Astrocyte of the hippocampus (primary cell): ENCODE results near the gene CEP126.
A peak's percentile ranks its signal among the peaks of the same experiment; 100 is the strongest.

Experiments used
- DNase-seq: peaks from one replicate; pipeline ENCODE4 v3.0.0; 2011; ENCODE audit warnings: low read depth, low spot score

CEP126 gene

GRCh38 chr11:102007567-102008437 is 93.0 kb downstream of the CEP126 start:
- peak; percentile 55 for DNase-seq

- DNase-seq, result peak; percentile 91
These were observed 96.1 kb downstream of the CEP126 start for GRCh38 chr11:102010776-102011494.

GRCh38 chr11:102012946-102013345 is 98.1 kb downstream of the CEP126 start:
- DNase-seq, result no peak

- no peak for DNase-seq
These were observed 99.9 kb downstream of the CEP126 start for GRCh38 chr11:102014756-102015155.

- no peak for DNase-seq
These were observed 102.2 kb downstream of the CEP126 start for GRCh38 chr11:102017026-102017425.

GRCh38 chr11:102026217-102026616 is 111.4 kb downstream of the CEP126 start:
- no peak for DNase-seq

GRCh38 chr11:102026959-102027358 is 112.1 kb downstream of the CEP126 start:
- no peak for DNase-seq

- DNase-seq, result no peak
These were observed 121.9 kb downstream of the CEP126 start for GRCh38 chr11:102036757-102037156.

- no peak for DNase-seq
These were observed 132.0 kb downstream of the CEP126 start for GRCh38 chr11:102046841-102047240.

- peak; percentile 85 for DNase-seq
These were observed 132.6 kb downstream of the CEP126 start, which contains the start of gene CFAP300 for GRCh38 chr11:102047305-102047924. Gene CFAP300, plus strand, starts transcription at chr11:102047437. Its CDS starts 34 bp downstream, at chr11:102047471.
